GM23248 (cell line): Measurements from ENCODE around the gene RAD51. TPM values are rescaled to one million over a fixed set of nuclear protein-coding genes. Genes with fewer than 3 reads are reported as not detected.
A peak's percentile ranks its signal among the peaks of the same experiment; 100 is the strongest.

ENCODE experiments used
- DNase-seq: peaks from one replicate; pipeline ENCODE4 v3.0.0-alpha.2; 2015
- H2AFZ ChIP-seq: fragments of 200-600 bp; sonication (generic); 2 replicates; pipeline ENCODE4 v1.6.1; 2016; ENCODE audit warnings: antibody characterized with exemption
- H3F3A ChIP-seq: fragments of 200-600 bp; sonication (generic); 2 replicates; pipeline ENCODE4 v1.6.1; 2016; ENCODE audit warnings: mild to moderate bottlenecking, antibody characterized with exemption, mixed run types; ENCODE audit not compliant: insufficient read depth
- H3K27ac ChIP-seq: fragments of 200-600 bp; sonication (generic); 2 replicates; pipeline ENCODE4 v1.5.1; 2016; ENCODE audit warnings: mild to moderate bottlenecking
- H3K27me3 ChIP-seq: fragments of 200-600 bp; sonication (generic); replicated peaks from 2 replicates; pipeline ENCODE4 v1.6.1; 2016; ENCODE audit warnings: mild to moderate bottlenecking; ENCODE audit not compliant: insufficient read depth
- H3K36me3 ChIP-seq: fragments of 200-600 bp; sonication (generic); 2 replicates; pipeline ENCODE4 v1.6.1; 2016; ENCODE audit warnings: low read depth, mild to moderate bottlenecking
- H3K4me1 ChIP-seq: fragments of 200-600 bp; sonication (generic); 2 replicates; pipeline ENCODE4 v1.6.1; 2016; ENCODE audit warnings: mild to moderate bottlenecking; ENCODE audit not compliant: insufficient read depth
- H3K4me2 ChIP-seq: fragments of 200-600 bp; sonication (generic); one replicate; pipeline ENCODE4 v1.6.1; 2016; ENCODE audit warnings: mild to moderate bottlenecking; ENCODE audit not compliant: unreplicated experiment
- H3K4me3 ChIP-seq: fragments of 200-600 bp; sonication (generic); 2 replicates; pipeline ENCODE4 v1.5.1; 2016; ENCODE audit warnings: mild to moderate bottlenecking
- H3K79me2 ChIP-seq: fragments of 200-600 bp; sonication (generic); 2 replicates; pipeline ENCODE4 v1.6.1; 2016; ENCODE audit warnings: mild to moderate bottlenecking; ENCODE audit not compliant: insufficient read depth
- H3K9ac ChIP-seq: fragments of 200-600 bp; sonication (generic); 2 replicates; pipeline ENCODE4 v1.6.1; 2016; ENCODE audit warnings: mild to moderate bottlenecking
- H3K9me2 ChIP-seq: fragments of 200-600 bp; sonication (generic); 2 replicates; pipeline ENCODE4 v1.6.1; 2016; ENCODE audit warnings: mixed run types, mild to moderate bottlenecking, moderate library complexity; ENCODE audit not compliant: insufficient read depth
- H3K9me3 ChIP-seq: fragments of 200-600 bp; sonication (generic); one replicate; pipeline ENCODE4 v1.6.1; 2017; ENCODE audit warnings: low read depth
- H4K20me1 ChIP-seq: fragments of 200-600 bp; sonication (generic); 2 replicates; pipeline ENCODE4 v1.6.0; 2016; ENCODE audit not compliant: insufficient read depth
- EZH2 ChIP-seq: fragments of 200-600 bp; sonication (generic); IDR thresholded peaks from 2 replicates; pipeline ENCODE4 v1.6.1; 2018; ENCODE audit warnings: antibody characterized with exemption, mild to moderate bottlenecking; ENCODE audit not compliant: insufficient read depth, poor library complexity, severe bottlenecking
- EZH2phosphoT487 ChIP-seq: fragments of 200-600 bp; sonication (generic); IDR thresholded peaks from 2 replicates; pipeline ENCODE4 v1.6.1; 2018; ENCODE audit warnings: antibody characterized with exemption, moderate library complexity, mild to moderate bottlenecking, low read depth; ENCODE audit not compliant: insufficient read depth
- WGBS, 2 experiments: methylation state at CpG; one replicate each; pipeline ENCODE4 v1.1.6; 2015 to 2017; ENCODE audit warnings: low lambda C conversion rate in 2 of 2, low coverage in 1 of 2; ENCODE audit errors: missing lambda C conversion rate in 2 of 2; 5-methylcytosine and 5-hydroxymethylcytosine counted together
- in situ Hi-C: fragments of 300-500 bp; cut with MboI; formaldehyde crosslinking; loops from 2 replicates; pipeline ENCODE4 v1.15.0; 2020
- polyA plus RNA-seq: library from polyadenylated mRNA; unstranded; fragments of >200 nt; fragmentation: Nextera tagmentation; extraction: Ambion mirVana; gene quantifications from 2 replicates; pipeline ENCODE4 v1.2.1, GENCODE V29; 2016
- total RNA-seq: library from RNA; depleted of rRNA; stranded (reverse); fragments of >200 nt; shearing (Covaris generic); gene quantifications from 2 replicates; pipeline ENCODE4 v1.2.3, GENCODE V29; 2014

RAD51 gene
- total and polyA plus RNA-seq, 2 experiments from 2014 or later = 5.1 to 12.1 TPM

- no peak for TF ChIP-seq EZH2phosphoT487
- no peak for TF ChIP-seq EZH2
- Histone ChIP-seq H3K27me3 (no peaks in the 10 kb centered on the region), H4K20me1 (no peaks in the 10 kb centered on the region), H3F3A (peaks cover 15% of the 10 kb centered on the region), H3K36me3 (peaks cover 11% of the 10 kb centered on the region; the same call in 1 of the 2 replicates), H3K9ac (no peak overlapping the region), H3K4me1 (no peaks in the 10 kb centered on the region; the same call in 1 of the 2 replicates), H3K9me2 (no peaks in the 10 kb centered on the region), H3K27ac (no peak overlapping the region), H3K4me3 (no peak overlapping the region), H3K79me2 (peaks cover 30% of the 10 kb centered on the region), H2AFZ (no peak overlapping the region), H3K4me2 (no peak overlapping the region), H3K9me3 (no peaks in the 10 kb centered on the region)
- 96 to 99% methylated on average over 4 of the region's 4 CpGs for WGBS, 2 experiments
- DNase-seq = no peak
- in situ Hi-C loops = no loop called here
These were observed 54.2 kb downstream of the RAD51 start for GRCh38 chr15:40749151-40749630.

DNA sequence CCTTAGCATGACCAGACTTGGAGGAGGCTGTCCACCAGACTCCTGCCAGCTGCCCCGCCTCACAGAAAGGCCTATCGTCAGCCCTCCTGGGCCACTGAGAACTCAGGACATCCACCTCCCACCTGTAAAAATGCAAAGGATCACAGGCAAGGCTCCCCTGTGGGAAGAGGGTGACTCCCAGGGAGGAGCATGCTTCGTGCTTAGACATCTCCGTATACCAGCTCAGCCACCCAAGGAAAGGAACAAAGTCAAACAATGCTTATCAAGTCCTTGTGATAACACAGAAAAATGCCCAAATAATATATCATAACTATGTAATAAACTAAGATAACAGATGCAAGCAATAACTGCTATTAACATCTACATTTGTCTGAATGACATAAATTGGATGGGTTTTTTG, 55.9 kb downstream of the RAD51 start:
- H4K20me1 ChIP-seq = no peaks in the 10 kb centered on the region
- no peak overlapping the region for H2AFZ ChIP-seq
- H3K4me3 ChIP-seq = no peak overlapping the region
- H3K36me3 ChIP-seq = peaks cover 11% of the 10 kb centered on the region; the same call in 1 of the 2 replicates
- DNase-seq = no peak
- in situ Hi-C loops = no loop called here
- WGBS, 2 experiments = 77 to 88% methylated on average over 4 of the region's 4 CpGs
- no peak overlapping the region for H3K9ac ChIP-seq
- peaks cover 39% of the 10 kb centered on the region for H3K79me2 ChIP-seq
- H3F3A ChIP-seq = peaks cover 15% of the 10 kb centered on the region; the same call in 1 of the 2 replicates
- H3K27ac ChIP-seq = no peak overlapping the region
- no peak overlapping the region for H3K4me2 ChIP-seq
- H3K4me1 ChIP-seq = no peaks in the 10 kb centered on the region; the same call in 1 of the 2 replicates
- H3K9me2 ChIP-seq = no peaks in the 10 kb centered on the region
- no peaks in the 10 kb centered on the region for H3K27me3 ChIP-seq
- no peaks in the 10 kb centered on the region for H3K9me3 ChIP-seq
- TF ChIP-seq EZH2phosphoT487 (no peak), EZH2 (no peak)

GRCh38 chr15:40751745-40752144, 56.8 kb downstream of the RAD51 start:
- Histone ChIP-seq H2AFZ (no peak overlapping the region), H3K4me2 (no peak overlapping the region), H3K27ac (no peak overlapping the region), H3K27me3 (no peaks in the 10 kb centered on the region), H3K9me3 (no peaks in the 10 kb centered on the region), H3K4me1 (no peaks in the 10 kb centered on the region; the same call in 1 of the 2 replicates), H3K9ac (no peak overlapping the region), H3K4me3 (no peak overlapping the region), H3K79me2 (peaks cover 39% of the 10 kb centered on the region), H3F3A (peaks cover 13% of the 10 kb centered on the region; the same call in 1 of the 2 replicates), H3K36me3 (peaks cover 11% of the 10 kb centered on the region; the same call in 1 of the 2 replicates), H4K20me1 (no peaks in the 10 kb centered on the region), H3K9me2 (no peaks in the 10 kb centered on the region)
- no peak for DNase-seq
- 90 to 91% methylated on average over 12 of the region's 12 CpGs for WGBS, 2 experiments
- no peak for TF ChIP-seq EZH2
- TF ChIP-seq EZH2phosphoT487 = no peak
- in situ Hi-C loops = no loop called here

DNA sequence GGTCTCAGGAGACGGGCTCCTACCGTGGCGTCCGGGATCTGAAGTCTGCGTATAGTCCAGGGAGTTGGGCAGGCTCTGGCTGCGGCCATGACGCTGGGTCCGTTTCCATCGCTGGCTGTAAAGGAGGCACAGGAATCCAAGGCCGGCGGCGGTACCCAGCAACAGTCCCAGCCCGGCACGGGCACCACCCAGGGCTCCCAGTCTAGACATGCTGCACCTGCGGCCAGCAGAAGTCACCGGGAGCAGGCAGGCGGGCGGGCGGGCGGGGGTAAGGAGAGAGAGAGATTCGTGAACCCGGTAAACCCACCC, 59.6 kb downstream of the RAD51 start:
- H3K27ac ChIP-seq = peak overlapping the region; percentile 40
- H3K4me2 ChIP-seq = peak overlapping the region; percentile 85
- in situ Hi-C loops = no loop called here
- no peaks in the 10 kb centered on the region for H3K9me2 ChIP-seq
- no peak for TF ChIP-seq EZH2phosphoT487
- no peak for TF ChIP-seq EZH2
- peak; percentile 66 for DNase-seq
- H3K4me1 ChIP-seq = no peaks in the 10 kb centered on the region; the same call in 1 of the 2 replicates
- no peaks in the 10 kb centered on the region for H3F3A ChIP-seq
- peak overlapping the region; percentile 96 for H2AFZ ChIP-seq
- no peaks in the 10 kb centered on the region for H3K27me3 ChIP-seq
- no peaks in the 10 kb centered on the region for H4K20me1 ChIP-seq
- H3K9ac ChIP-seq = peak overlapping the region; percentile 88
- peak overlapping the region; percentile 99 for H3K4me3 ChIP-seq
- H3K79me2 ChIP-seq = peaks cover 39% of the 10 kb centered on the region
- 4 to 5% methylated on average over 20 to 22 of the region's 22 CpGs for WGBS, 2 experiments
- no peaks in the 10 kb centered on the region for H3K9me3 ChIP-seq
- peaks cover 11% of the 10 kb centered on the region; the same call in 1 of the 2 replicates for H3K36me3 ChIP-seq
